Kidney epithelial cell (primary cell): ENCODE data around the gene PTCRA. TPM values are rescaled to one million over a fixed set of nuclear protein-coding genes. Genes with fewer than 3 reads are reported as not detected.
A peak's percentile ranks its signal among the peaks of the same experiment; 100 is the strongest.
"Not testable (repeated sequence)": the region's sequence is repeated elsewhere in the genome, so short reads cannot be mapped to it uniquely, and the experiment has no call there.

Experiments used
- DNase-seq: peaks from one replicate; pipeline ENCODE4 v3.0.0-alpha.2; 2010; ENCODE audit warnings: low read depth
- H3K27me3 ChIP-seq: 2 replicates; pipeline ENCODE4 v1.6.0; 2011; ENCODE audit warnings: low read length; ENCODE audit not compliant: control insufficient read depth, insufficient read depth
- H3K36me3 ChIP-seq: 2 replicates; pipeline ENCODE4 v1.5.1; 2011; ENCODE audit warnings: low read length; ENCODE audit not compliant: control insufficient read depth, insufficient read depth
- H3K4me3 ChIP-seq: 2 replicates; pipeline ENCODE4 v1.5.1; 2011; ENCODE audit warnings: low read depth, mild to moderate bottlenecking, control low read depth, low read length
- total RNA-seq: library from RNA; depleted of rRNA; stranded (reverse); fragments of >200 nt; gene quantifications from 2 replicates; pipeline ENCODE4 v1.2.3, GENCODE V29; 2015
- TF ChIP-seq, protein P1 (sequence below): IDR thresholded peaks from 2 replicates; pipeline ENCODE4 v1.5.1; 2011; ENCODE audit warnings: mild to moderate bottlenecking, moderate library complexity, low read length, control low read depth, inconsistent platforms; ENCODE audit not compliant: insufficient read depth, poor library complexity, severe bottlenecking

PTCRA gene
- total RNA-seq, 1 donor from 2014 or later = not detected

DNA sequence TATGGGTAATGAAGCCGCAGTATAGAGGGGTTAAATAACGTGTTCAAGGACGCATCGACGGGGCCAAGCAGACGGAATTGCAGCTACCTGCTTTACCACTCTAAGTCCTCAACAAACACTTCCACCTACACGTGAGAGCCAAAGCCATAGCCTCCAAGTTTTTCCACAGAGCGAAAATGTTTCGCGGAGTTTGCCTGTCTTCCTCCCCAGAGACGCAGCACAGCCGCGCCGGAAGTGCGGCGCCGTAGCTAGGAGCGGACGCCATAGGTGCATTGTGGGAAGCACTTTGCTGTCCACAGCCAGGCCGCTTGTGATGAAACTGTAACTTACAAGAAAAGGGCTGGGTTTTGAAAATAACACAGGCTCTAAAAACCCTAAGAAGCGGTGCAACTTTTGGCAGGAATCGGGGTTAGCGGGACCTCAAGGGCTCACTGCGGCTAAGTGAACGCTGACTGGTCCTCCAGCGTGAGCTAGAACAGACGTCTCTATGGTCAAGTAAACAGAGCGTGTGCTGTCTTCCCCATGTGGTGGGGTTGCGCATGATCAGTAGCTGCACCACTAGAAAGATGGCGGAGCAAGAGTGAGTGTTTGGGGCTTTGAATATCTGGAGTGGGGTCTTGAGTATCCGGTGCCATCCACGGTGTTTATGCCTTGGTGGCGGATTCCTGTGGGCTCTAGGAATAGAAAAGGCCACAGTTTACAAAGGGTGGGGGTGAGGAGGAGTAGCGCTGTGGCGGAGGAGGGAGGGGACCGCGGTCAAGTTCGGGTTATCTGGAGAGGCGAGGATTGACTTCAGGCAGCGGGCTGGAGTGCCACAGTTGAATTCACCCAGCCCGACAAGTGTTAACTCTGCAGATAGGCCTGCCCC lies 36.2 kb upstream of the PTCRA start, which contains the start of gene RPL7L1:
Gene RPL7L1 (plus strand): TSS at position 245 of the 868 bp plus-strand sequence. CDS start 295 bp downstream, at position 540.
- TF ChIP-seq, protein P1, sequence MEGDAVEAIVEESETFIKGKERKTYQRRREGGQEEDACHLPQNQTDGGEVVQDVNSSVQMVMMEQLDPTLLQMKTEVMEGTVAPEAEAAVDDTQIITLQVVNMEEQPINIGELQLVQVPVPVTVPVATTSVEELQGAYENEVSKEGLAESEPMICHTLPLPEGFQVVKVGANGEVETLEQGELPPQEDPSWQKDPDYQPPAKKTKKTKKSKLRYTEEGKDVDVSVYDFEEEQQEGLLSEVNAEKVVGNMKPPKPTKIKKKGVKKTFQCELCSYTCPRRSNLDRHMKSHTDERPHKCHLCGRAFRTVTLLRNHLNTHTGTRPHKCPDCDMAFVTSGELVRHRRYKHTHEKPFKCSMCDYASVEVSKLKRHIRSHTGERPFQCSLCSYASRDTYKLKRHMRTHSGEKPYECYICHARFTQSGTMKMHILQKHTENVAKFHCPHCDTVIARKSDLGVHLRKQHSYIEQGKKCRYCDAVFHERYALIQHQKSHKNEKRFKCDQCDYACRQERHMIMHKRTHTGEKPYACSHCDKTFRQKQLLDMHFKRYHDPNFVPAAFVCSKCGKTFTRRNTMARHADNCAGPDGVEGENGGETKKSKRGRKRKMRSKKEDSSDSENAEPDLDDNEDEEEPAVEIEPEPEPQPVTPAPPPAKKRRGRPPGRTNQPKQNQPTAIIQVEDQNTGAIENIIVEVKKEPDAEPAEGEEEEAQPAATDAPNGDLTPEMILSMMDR = no peak
- H3K27me3 ChIP-seq = no peaks in the 10 kb centered on the region
- H3K36me3 ChIP-seq = peaks cover 3% of the 10 kb centered on the region
- H3K4me3 ChIP-seq = peak within 1 kb of the TSS; percentile 82
- DNase-seq = no peak

DNA sequence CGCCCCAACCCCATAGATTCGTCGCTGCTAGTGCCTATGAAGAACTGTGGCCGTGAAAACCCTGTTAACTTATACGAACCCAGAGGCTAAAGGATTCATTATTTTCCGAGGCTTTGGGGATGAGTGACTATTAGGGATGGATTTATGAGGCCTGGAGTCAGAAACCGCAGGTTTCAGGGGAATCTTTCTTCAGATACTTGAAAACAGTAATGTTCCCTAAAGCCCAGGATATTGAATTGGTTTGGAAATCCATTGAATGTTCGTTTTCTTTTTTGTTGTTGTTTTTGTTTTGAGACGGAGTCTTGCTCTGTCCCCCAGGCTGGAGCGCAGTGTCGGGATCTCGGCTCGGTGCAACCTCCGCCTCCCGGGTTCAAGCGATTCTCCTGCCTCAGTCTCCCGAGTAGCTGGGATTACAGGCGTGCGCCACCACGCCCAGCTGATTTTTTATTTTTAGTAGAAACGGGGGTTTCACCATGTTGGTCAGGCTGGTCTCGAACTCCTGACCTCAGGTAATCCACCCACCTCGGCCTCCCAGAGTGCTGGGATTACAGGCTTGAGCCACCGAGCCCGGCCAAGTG lies 35.5 kb upstream of the PTCRA start:
- H3K36me3 ChIP-seq, H3K27me3 ChIP-seq, DNase-seq: not testable (repeated sequence)
- H3K4me3 ChIP-seq = peak overlapping the region; percentile 82

DNA sequence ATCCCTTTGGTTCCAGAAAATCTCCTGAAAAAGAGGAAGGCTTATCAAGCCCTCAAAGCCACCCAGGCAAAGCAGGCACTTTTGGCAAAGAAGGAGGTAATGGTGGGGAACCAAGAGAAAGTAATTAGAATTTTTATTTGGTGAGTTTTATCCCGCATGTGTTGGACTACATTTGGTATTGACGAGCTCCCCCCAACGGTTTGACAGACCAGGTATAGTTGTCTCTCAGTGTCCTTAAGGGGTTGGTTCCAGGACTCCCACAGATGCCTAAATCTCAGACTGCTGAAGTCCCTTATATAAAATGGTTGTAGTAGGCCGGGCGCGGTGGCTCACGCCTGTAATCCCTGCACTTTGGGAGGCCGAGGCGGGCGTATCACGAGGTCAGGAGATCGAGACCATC lies 35.0 kb upstream of the PTCRA start:
- not testable (repeated sequence) for DNase-seq, H3K36me3 ChIP-seq, H3K27me3 ChIP-seq
- peak overlapping the region; percentile 82 for H3K4me3 ChIP-seq

DNA sequence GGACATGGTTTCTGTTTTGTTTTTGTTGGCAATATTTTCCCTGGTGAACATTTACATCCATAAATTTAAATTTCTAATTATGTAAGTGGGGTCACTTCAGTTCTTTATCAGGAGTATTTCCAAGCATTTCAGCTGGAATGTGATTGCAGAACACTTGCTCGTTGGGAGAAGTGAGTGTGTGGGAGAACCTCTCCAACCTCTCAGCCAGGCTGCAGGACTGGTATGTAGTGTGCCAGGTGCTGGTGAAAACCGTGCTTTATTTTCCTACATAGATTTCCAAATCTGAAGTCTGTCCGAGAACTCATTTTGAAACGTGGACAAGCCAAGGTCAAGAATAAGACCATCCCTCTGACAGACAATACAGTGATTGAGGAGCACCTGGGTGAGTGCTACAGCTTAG lies 30.2 kb upstream of the PTCRA start:
- TF ChIP-seq, protein P1 = no peak
- Histone ChIP-seq H3K4me3 (no peak overlapping the region), H3K36me3 (peaks cover 6% of the 10 kb centered on the region), H3K27me3 (no peaks in the 10 kb centered on the region)
- DNase-seq = no peak

DNA sequence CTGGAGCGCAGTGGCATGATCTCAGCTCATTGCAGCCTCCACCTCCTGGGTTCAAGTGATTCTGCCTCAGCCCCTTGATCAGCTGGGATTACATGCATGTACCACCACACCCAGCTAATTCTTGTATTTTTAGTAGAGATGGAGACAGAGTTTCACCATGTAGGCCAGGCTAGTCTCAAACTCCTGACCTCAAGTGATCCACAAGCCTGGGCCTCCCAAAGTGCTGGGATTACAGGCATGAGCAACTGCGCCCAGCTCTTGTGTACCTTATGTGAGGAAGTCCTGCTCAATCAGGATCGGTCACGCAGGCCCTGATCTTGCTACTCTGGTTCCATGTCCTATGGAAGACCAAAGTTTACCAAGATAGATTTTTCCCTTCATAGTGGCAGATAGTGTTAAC lies 27.7 kb upstream of the PTCRA start:
- H3K4me3 ChIP-seq, DNase-seq, H3K36me3 ChIP-seq, H3K27me3 ChIP-seq: not testable (repeated sequence)

DNA sequence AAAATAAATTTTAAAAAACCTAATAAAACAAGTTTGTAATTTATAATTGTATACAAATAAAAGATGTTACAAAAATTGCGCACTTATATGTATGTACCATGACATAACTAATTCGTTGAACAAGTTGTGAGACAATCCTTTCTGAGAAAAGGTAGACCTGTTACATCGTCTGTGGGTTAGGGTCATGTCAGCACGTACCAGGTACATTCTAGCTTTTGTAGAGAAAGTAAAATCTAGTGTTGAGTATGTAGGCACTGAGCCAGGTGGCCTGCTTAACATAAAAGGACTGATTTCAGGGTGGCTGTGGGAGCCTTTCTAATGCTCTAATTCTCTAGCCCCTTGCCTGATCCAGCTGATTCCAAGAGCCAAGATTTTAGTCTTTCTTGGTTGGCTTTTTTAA lies 26.0 kb upstream of the PTCRA start:
- Histone ChIP-seq H3K4me3 (peak overlapping the region; percentile 69), H3K36me3 (peaks cover 1% of the 10 kb centered on the region), H3K27me3 (no peaks in the 10 kb centered on the region)
- DNase-seq = no peak
- TF ChIP-seq, protein P1 = no peak

DNA sequence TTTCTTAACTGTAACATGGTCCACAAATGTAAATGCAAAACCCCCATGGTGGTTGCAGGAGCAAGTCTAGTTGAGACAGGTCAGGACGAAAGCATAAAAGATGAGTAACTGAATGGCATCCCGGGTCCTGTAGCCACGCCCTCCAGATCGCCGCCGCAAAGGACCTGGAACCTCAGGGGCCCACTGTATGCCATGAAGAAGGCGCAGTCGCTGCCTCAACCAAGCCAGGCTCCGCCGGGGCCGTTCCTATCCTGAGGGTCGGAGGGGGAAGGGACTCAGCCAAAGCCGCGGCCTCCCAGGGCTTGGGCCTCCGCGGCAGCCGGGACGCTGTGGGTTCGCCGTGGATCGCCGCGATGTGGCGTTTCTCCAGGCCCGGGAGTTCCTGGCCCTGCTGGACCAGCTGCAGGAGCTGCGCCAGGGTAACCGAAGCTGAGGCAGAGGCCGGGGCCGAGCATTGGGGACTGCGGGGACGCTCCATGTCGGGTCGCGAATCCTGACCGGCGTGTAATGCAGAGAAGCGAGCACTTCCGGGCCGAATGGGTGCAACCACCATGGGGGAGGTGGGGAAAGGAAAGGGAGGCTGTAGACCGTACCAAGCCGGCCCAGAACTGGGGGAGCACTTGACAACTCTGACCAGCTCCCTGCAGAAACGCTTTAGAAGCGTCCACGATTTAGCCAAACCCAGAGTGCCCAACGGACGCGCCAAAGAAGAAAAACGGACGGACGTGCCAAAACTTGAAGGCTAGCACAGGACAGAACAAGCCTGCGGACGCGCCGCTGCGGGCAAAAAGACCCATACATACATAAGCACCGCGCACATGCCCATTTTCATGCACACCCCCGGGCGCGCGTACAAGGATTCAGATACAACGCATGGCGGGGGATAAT lies 25.3 kb upstream of the PTCRA start:
- peak overlapping the region; percentile 69 for H3K4me3 ChIP-seq
- H3K36me3 ChIP-seq = peaks cover 1% of the 10 kb centered on the region
- no peaks in the 10 kb centered on the region for H3K27me3 ChIP-seq
- TF ChIP-seq, protein P1 = no peak
- DNase-seq = peak; percentile 83
